Measurements from ENCODE around the gene COMMD4.
"Not testable (repeated sequence)": the region's sequence is repeated elsewhere in the genome, so short reads cannot be mapped to it uniquely, and the experiment has no call there.

The COMMD4 gene

GRCh38 chr15:75383986-75384385 is 48.1 kb downstream of the COMMD4 start:
- not testable (repeated sequence) for DNase-seq
